ENCODE measurements around the gene POP5.
"Not testable (repeated sequence)": the region's sequence is repeated elsewhere in the genome, so short reads cannot be mapped to it uniquely, and the experiment has no call there.

The POP5 gene

GRCh38 chr12:120618954-120619615 lies 37.9 kb upstream of the POP5 start:
- no peak overlapping the region for H3K4me3 ChIP-seq (ENCODE audit: low read depth, low read length)

GRCh38 chr12:120617767-120618166 lies 36.6 kb upstream of the POP5 start:
- not testable (repeated sequence) for H3K4me3 ChIP-seq (ENCODE audit: low read depth, low read length); DNase-seq (ENCODE audit: low read depth)

More at GRCh38 chr12:120618954-120619615, 37.9 kb upstream of the POP5 start:
- DNase-seq (ENCODE audit: low read depth) = no peak
- no peak for TF ChIP-seq CTCF (IDR thresholded peaks at IDR 0.05; ENCODE audit: insufficient read depth, low read depth, low read length, missing control alignments)

- not testable (repeated sequence) for DNase-seq (ENCODE audit: low read depth); H3K4me3 ChIP-seq (ENCODE audit: low read depth, low read length)
Measured at GRCh38 chr12:120617193-120617592, 36.0 kb upstream of the POP5 start.

- TF ChIP-seq CTCF (IDR thresholded peaks at IDR 0.05; ENCODE audit: insufficient read depth, low read depth, low read length, missing control alignments) = no peak
- no peak overlapping the region for H3K4me3 ChIP-seq (ENCODE audit: low read depth, low read length)
- DNase-seq (ENCODE audit: low read depth) = no peak
Measured at GRCh38 chr12:120614848-120615247, 33.6 kb upstream of the POP5 start.

GRCh38 chr12:120611534-120611933 lies 30.3 kb upstream of the POP5 start:
- not testable (repeated sequence) for H3K4me3 ChIP-seq (ENCODE audit: low read depth, low read length); DNase-seq (ENCODE audit: low read depth)

GRCh38 chr12:120610560-120610959 lies 29.4 kb upstream of the POP5 start:
- no peak overlapping the region for H3K4me3 ChIP-seq (ENCODE audit: low read depth, low read length)
- DNase-seq (ENCODE audit: low read depth) = no peak
- no peak for TF ChIP-seq CTCF (IDR thresholded peaks at IDR 0.05; ENCODE audit: insufficient read depth, low read depth, low read length, missing control alignments)

GRCh38 chr12:120602416-120602815 lies 21.2 kb upstream of the POP5 start:
- not testable (repeated sequence) for DNase-seq (ENCODE audit: low read depth); H3K4me3 ChIP-seq (ENCODE audit: low read depth, low read length)

GRCh38 chr12:120599672-120600552 lies 18.7 kb upstream of the POP5 start:
- H3K4me3 ChIP-seq (ENCODE audit: low read depth, low read length) = no peak overlapping the region
- no peak for DNase-seq (ENCODE audit: low read depth)
- TF ChIP-seq CTCF (IDR thresholded peaks at IDR 0.05; ENCODE audit: insufficient read depth, low read depth, low read length, missing control alignments) = no peak

Measured in GM12865 (cell line).